Testis (tissue), 2 donors: ENCODE measurements around the gene PPARG.

Source experiments
- POLR2A ChIP-seq: fragments of 450-650 bp; IDR thresholded peaks from one replicate; pipeline ENCODE4 v1.6.1; 2017; ENCODE audit warnings: antibody characterized with exemption, mild to moderate bottlenecking, moderate library complexity
- TF ChIP-seq, protein P1 (sequence below), 3 experiments: fragments of 450-650 bp in 2 of 3; fragments of 200-600 bp in 1 of 3; sonication (generic) in 1 of 3; IDR thresholded peaks; one replicate each; pipeline ENCODE4 v1.5.1; 2016 to 2019; ENCODE audit warnings: antibody characterized with exemption in 3 of 3, mild to moderate bottlenecking in 2 of 3, moderate library complexity in 1 of 3

DNA sequence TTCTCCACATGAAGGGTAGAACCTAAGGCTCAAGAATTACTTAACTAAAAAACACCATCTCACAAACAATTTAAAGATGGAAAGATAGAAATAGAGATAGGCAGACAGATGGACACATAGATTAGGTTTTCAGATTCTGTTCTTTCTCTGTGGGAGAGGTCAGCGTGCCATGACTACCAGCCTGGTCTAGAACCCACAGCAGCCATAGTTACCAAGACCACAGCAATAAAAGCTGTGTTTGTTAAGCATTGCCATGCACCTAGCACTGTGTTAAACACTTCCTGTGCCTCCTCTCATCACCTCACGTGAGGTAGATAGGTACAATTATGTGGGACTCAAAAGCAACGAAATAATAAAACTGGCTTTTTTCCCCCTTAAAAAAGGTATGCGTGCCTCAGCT is 112.3 kb downstream of the PPARG start:
- TF ChIP-seq, protein P1, sequence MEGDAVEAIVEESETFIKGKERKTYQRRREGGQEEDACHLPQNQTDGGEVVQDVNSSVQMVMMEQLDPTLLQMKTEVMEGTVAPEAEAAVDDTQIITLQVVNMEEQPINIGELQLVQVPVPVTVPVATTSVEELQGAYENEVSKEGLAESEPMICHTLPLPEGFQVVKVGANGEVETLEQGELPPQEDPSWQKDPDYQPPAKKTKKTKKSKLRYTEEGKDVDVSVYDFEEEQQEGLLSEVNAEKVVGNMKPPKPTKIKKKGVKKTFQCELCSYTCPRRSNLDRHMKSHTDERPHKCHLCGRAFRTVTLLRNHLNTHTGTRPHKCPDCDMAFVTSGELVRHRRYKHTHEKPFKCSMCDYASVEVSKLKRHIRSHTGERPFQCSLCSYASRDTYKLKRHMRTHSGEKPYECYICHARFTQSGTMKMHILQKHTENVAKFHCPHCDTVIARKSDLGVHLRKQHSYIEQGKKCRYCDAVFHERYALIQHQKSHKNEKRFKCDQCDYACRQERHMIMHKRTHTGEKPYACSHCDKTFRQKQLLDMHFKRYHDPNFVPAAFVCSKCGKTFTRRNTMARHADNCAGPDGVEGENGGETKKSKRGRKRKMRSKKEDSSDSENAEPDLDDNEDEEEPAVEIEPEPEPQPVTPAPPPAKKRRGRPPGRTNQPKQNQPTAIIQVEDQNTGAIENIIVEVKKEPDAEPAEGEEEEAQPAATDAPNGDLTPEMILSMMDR (IDR thresholded peaks at IDR 0.05), result no peak
- no peak for TF ChIP-seq POLR2A
